ENCODE results near the gene NLE1.

GRCh38 chr17:35088881-35089585 lies 53.1 kb downstream of the NLE1 start:
- TF ChIP-seq CTCF (optimal IDR thresholded peaks at IDR 0.05 in 1 of 3, IDR thresholded peaks at IDR 0.05 in 1 of 3, conservative IDR thresholded peaks at IDR 0.05 in 1 of 3; ENCODE audit: extremely low read depth in 1 of 3, insufficient read depth in 2 of 3, low read length in 3 of 3) (peak in 2 of 3 experiments; percentile 73 to 74), EZH2 (IDR thresholded peaks at IDR 0.05; ENCODE audit: low read length) (no peak)
